ENCODE data around the gene ZGLP1.

ZGLP1 gene

DNA sequence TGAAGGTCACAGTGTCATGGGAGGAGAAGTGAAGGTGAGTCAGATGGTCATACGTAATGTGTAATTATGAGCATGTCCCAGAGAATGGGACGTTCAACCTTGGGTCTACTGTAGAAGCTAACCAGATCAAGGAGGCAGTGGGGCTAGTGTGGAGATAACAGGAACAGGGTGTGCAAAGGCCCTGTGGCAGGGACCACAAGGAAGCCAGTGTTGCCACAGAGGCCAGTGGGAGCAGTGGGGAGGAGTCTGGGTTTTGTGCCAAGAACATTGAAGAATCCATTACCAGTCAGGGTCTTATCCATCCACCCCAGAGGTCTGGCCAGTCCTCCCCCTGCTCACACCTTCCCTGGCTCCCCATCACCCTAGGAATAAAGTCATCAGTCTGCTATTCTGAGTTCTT lies 54.3 kb downstream of the ZGLP1 start:
- no peak overlapping the region for H3K4me2 ChIP-seq (ENCODE audit: low read depth, low read length, poor library complexity, severe bottlenecking)
- no peaks in the 10 kb centered on the region for H3K9me2 ChIP-seq (replicated peaks; ENCODE audit: low read depth, low read length)
- no peaks in the 10 kb centered on the region for H3F3A ChIP-seq (ENCODE audit: low read depth)
- no peak overlapping the region for H2AFZ ChIP-seq (ENCODE audit: low read length)
- peaks cover 12% of the 10 kb centered on the region for H4K20me1 ChIP-seq (ENCODE audit: insufficient read depth, low read length, poor library complexity, severe bottlenecking)
- H3K9me3 ChIP-seq (ENCODE audit: insufficient read depth, low read depth, low read length), result no peaks in the 10 kb centered on the region
- no peaks in the 10 kb centered on the region for H3K27me3 ChIP-seq (ENCODE audit: insufficient read depth, low read length, poor library complexity, severe bottlenecking)
- H3K9ac ChIP-seq (ENCODE audit: low read depth, low read length, poor library complexity, severe bottlenecking), result no peak overlapping the region
- no peak overlapping the region for H3K4me3 ChIP-seq (ENCODE audit: low read length, poor library complexity, severe bottlenecking)
- TF ChIP-seq EZH2phosphoT487 (IDR thresholded peaks at IDR 0.05; ENCODE audit: borderline replicate concordance), result no peak
- TF ChIP-seq, protein P1, sequence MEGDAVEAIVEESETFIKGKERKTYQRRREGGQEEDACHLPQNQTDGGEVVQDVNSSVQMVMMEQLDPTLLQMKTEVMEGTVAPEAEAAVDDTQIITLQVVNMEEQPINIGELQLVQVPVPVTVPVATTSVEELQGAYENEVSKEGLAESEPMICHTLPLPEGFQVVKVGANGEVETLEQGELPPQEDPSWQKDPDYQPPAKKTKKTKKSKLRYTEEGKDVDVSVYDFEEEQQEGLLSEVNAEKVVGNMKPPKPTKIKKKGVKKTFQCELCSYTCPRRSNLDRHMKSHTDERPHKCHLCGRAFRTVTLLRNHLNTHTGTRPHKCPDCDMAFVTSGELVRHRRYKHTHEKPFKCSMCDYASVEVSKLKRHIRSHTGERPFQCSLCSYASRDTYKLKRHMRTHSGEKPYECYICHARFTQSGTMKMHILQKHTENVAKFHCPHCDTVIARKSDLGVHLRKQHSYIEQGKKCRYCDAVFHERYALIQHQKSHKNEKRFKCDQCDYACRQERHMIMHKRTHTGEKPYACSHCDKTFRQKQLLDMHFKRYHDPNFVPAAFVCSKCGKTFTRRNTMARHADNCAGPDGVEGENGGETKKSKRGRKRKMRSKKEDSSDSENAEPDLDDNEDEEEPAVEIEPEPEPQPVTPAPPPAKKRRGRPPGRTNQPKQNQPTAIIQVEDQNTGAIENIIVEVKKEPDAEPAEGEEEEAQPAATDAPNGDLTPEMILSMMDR (conservative IDR thresholded peaks at IDR 0.05; ENCODE audit: low read length), result no peak
- peaks cover 23% of the 10 kb centered on the region for H3K79me2 ChIP-seq (ENCODE audit: insufficient read depth, low read length)
- peaks cover 4% of the 10 kb centered on the region for H3K4me1 ChIP-seq (ENCODE audit: insufficient read depth, low read length, poor library complexity, severe bottlenecking)
- H3K36me3 ChIP-seq (ENCODE audit: insufficient read depth, low read length), result peaks cover 19% of the 10 kb centered on the region; the same call in 1 of the 2 replicates

Measured in Loucy (cell line).